ENCODE data around the gene HNF1B.

HNF1B gene

DNA sequence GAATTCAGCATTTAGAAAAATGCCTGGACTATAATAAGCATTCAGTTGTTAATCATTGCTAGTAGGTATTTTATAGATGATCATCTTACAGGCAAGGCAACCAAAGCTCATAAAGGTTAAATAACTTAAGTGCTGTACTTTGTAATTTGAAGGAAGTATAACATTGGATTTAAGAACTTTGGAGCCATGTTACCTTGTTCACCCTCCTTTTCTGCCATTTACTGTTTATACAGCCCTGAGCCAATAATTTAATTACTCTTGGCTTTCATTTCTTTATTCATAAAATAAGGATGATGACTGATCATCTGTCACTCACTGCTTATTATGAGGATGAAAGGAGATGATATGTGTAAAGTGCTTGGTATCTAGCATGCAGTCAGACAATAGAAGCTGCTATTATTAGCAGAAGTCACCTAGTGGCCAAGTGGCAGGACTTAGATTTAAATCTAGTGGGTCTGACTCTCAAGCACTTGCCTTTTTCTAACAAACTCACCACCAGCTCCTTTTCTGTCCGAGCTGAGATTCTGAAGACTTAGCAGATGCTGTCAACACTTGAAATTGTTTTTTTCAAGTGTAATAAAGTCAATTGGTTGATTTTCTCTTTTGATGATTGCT lies 83.4 kb downstream of the HNF1B start:
- ChIA-PET CTCF (interaction anchor here (0.6 to 1.1 kb wide), 2 partner anchors 29 to 154 kb away, joined by 3 to 4 read pairs; no protein-coding TSS in a partner anchor), POLR2A (no interaction called here)
- TF ChIP-seq FOXM1 (IDR thresholded peaks at IDR 0.05; ENCODE audit: borderline replicate concordance) = no peak
- TF ChIP-seq CTBP1 (IDR thresholded peaks at IDR 0.05; ENCODE audit: borderline replicate concordance) = no peak
- no peak for DNase-seq (ENCODE audit: extremely low spot score)

DNA sequence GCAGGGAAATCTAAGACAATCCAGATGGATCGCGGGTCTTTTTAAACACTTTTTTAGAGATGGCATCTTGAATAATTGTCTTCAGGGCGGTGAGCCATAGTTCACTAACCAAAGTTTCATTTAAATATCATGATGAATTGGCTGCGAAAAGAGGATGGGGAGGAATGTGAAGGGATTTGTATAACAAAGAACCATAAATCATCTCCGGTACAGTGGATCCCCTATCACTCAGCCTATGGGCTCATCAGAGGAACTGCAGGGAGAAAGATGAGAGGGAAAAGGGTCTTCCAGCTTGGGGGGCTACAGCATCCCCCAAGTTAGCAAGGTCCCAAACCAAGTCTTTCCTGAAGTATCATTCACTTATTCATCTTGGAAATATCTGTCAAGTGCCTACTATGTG lies 84.9 kb downstream of the HNF1B start:
- POLR2A ChIA-PET = no interaction called here
- DNase-seq (ENCODE audit: extremely low spot score) = no peak
- CTCF ChIA-PET = interaction anchor here (0.6 kb wide), 1 partner anchor 245 kb away, joined by 4 read pairs; no protein-coding TSS in a partner anchor
- TF ChIP-seq FOXK2 (IDR thresholded peaks at IDR 0.05) (no peak), HDGF (IDR thresholded peaks at IDR 0.05; ENCODE audit: borderline replicate concordance) (no peak), SUZ12 (IDR thresholded peaks at IDR 0.05) (no peak), BHLHE40 (IDR thresholded peaks at IDR 0.05; ENCODE audit: borderline replicate concordance) (no peak), NFRKB (IDR thresholded peaks at IDR 0.05) (no peak), FOXM1 (IDR thresholded peaks at IDR 0.05; ENCODE audit: borderline replicate concordance) (no peak), L3MBTL2 (conservative IDR thresholded peaks at IDR 0.05) (no peak), ARNT (IDR thresholded peaks at IDR 0.05) (no peak), FOXA1 (IDR thresholded peaks at IDR 0.05) (no peak), SP1 (IDR thresholded peaks at IDR 0.05) (no peak), LEF1 (IDR thresholded peaks at IDR 0.05; ENCODE audit: borderline replicate concordance) (no peak), ZNF384 (IDR thresholded peaks at IDR 0.05) (no peak), CTBP1 (IDR thresholded peaks at IDR 0.05; ENCODE audit: borderline replicate concordance) (no peak), TARDBP (IDR thresholded peaks at IDR 0.05) (no peak)
- TF ChIP-seq, protein P1, sequence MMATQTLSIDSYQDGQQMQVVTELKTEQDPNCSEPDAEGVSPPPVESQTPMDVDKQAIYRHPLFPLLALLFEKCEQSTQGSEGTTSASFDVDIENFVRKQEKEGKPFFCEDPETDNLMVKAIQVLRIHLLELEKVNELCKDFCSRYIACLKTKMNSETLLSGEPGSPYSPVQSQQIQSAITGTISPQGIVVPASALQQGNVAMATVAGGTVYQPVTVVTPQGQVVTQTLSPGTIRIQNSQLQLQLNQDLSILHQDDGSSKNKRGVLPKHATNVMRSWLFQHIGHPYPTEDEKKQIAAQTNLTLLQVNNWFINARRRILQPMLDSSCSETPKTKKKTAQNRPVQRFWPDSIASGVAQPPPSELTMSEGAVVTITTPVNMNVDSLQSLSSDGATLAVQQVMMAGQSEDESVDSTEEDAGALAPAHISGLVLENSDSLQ (IDR thresholded peaks at IDR 0.05) = no peak

- POLR2A ChIA-PET = no interaction called here
- CTCF ChIA-PET = interaction anchor here (0.9 kb wide), 2 partner anchors 8 to 284 kb away, joined by 3 read pairs; no protein-coding TSS in a partner anchor
- DNase-seq (ENCODE audit: extremely low spot score) = no peak
Observed at GRCh38 chr17:37657202-37657601, 87.7 kb downstream of the HNF1B start.

DNA sequence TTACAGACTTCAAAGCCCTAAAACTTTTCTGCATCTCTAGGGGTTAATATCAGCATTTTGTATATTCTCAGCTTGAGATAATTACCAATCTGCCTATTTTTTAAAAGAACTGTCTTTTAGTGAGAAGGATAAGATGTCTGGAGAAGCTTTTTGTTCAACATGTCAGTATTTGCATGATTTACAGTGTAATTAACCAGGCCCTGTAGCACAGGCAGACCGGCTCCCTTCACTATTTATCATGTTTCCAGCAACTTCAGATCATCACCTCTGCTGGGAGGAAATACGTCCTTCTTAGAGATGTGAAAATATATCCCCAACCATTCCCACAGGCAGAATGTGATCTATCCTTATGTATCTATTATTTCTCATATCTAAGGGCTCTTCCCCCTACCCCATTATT lies 93.0 kb downstream of the HNF1B start:
- DNase-seq (ENCODE audit: extremely low spot score) = no peak
- POLR2A ChIA-PET = no interaction called here
- TF ChIP-seq, protein P1 (IDR thresholded peaks at IDR 0.05) = peak; percentile 51
- TF ChIP-seq TARDBP (IDR thresholded peaks at IDR 0.05) = no peak
- CTCF ChIA-PET = interaction anchor here (1.0 kb wide), 1 partner anchor 140 kb away, joined by 4 read pairs; no protein-coding TSS in a partner anchor

More at GRCh38 chr17:37657202-37657601, 87.7 kb downstream of the HNF1B start:
- no peak for TF ChIP-seq CTBP1 (IDR thresholded peaks at IDR 0.05; ENCODE audit: borderline replicate concordance)

DNA sequence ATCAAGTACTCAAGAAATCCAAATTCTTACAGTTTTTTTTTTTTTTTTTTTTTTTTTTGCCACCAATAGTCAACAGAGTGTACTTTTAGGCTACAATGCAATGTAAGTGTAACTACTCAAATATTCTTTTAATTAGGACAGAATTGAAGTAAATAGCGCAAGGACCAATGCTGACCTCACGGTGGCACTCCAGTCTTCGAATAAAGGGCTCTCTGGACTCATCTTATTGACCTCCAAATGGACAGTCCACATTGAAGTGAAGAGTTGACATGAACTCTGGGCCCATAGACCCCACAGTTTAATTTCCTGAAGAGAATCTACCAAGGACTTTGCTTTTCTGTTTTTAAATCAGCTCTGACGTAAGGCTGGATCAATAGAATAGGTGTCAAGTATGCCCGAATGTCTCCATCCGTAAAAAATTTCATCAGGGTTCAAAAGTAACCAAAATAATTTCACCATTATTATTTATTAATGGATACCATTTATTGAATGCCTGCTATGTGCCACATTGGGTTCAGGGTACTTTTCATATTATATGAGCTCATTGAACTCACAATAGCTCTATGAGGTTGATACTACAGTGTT lies 94.3 kb downstream of the HNF1B start:
- ChIA-PET POLR2A (no interaction called here), CTCF (interaction anchor here (0.6 to 2.2 kb wide), 8 partner anchors 8 to 166 kb away, joined by 3 to 11 read pairs (median 5); partner anchors contain the start of gene SYNRG)
- TF ChIP-seq ZNF384 (IDR thresholded peaks at IDR 0.05) (no peak), TARDBP (IDR thresholded peaks at IDR 0.05) (no peak), SUZ12 (IDR thresholded peaks at IDR 0.05) (no peak), ELF4 (IDR thresholded peaks at IDR 0.05) (no peak), L3MBTL2 (conservative IDR thresholded peaks at IDR 0.05) (no peak), NFRKB (IDR thresholded peaks at IDR 0.05) (no peak), FOXM1 (IDR thresholded peaks at IDR 0.05; ENCODE audit: borderline replicate concordance) (no peak), HDGF (IDR thresholded peaks at IDR 0.05; ENCODE audit: borderline replicate concordance) (no peak), BHLHE40 (IDR thresholded peaks at IDR 0.05; ENCODE audit: borderline replicate concordance) (no peak), ARNT (IDR thresholded peaks at IDR 0.05) (no peak), LEF1 (IDR thresholded peaks at IDR 0.05; ENCODE audit: borderline replicate concordance) (no peak), SP1 (IDR thresholded peaks at IDR 0.05) (no peak), CTBP1 (IDR thresholded peaks at IDR 0.05; ENCODE audit: borderline replicate concordance) (no peak), FOXK2 (IDR thresholded peaks at IDR 0.05) (no peak), FOXA1 (IDR thresholded peaks at IDR 0.05) (no peak)
- TF ChIP-seq, protein P1 (IDR thresholded peaks at IDR 0.05) = no peak
- peak; percentile 22 for DNase-seq (ENCODE audit: extremely low spot score)

- ChIA-PET POLR2A (no interaction called here), CTCF (interaction anchor here (0.6 to 2.2 kb wide), 5 partner anchors 8 to 168 kb away, joined by 3 to 11 read pairs (median 4); no protein-coding TSS in a partner anchor)
Observed at GRCh38 chr17:37648555-37648954, 96.3 kb downstream of the HNF1B start.

More at GRCh38 chr17:37648555-37648954, 96.3 kb downstream of the HNF1B start:
- no peak for DNase-seq (ENCODE audit: extremely low spot score)
- TF ChIP-seq FOXM1 (IDR thresholded peaks at IDR 0.05; ENCODE audit: borderline replicate concordance) = no peak
- no peak for TF ChIP-seq FOXK2 (IDR thresholded peaks at IDR 0.05)
- no peak for TF ChIP-seq BHLHE40 (IDR thresholded peaks at IDR 0.05; ENCODE audit: borderline replicate concordance)
- TF ChIP-seq NFRKB (IDR thresholded peaks at IDR 0.05) = no peak
- no peak for TF ChIP-seq FOXA1 (IDR thresholded peaks at IDR 0.05)
- no peak for TF ChIP-seq ARNT (IDR thresholded peaks at IDR 0.05)
- TF ChIP-seq HDGF (IDR thresholded peaks at IDR 0.05; ENCODE audit: borderline replicate concordance) = no peak
- no peak for TF ChIP-seq ELF4 (IDR thresholded peaks at IDR 0.05)
- TF ChIP-seq SP1 (IDR thresholded peaks at IDR 0.05) = no peak
- no peak for TF ChIP-seq CTBP1 (IDR thresholded peaks at IDR 0.05; ENCODE audit: borderline replicate concordance)
- no peak for TF ChIP-seq TARDBP (IDR thresholded peaks at IDR 0.05)

Data from HEK293T (cell line).